Measurements from ENCODE around the gene ANKRD40CL. TPM values are rescaled to one million over a fixed set of nuclear protein-coding genes. Genes with fewer than 3 reads are reported as not detected.

The ANKRD40CL gene
- total RNA-seq, 3 donors from 2014 or later: 32.2 to 96.7 (median 57.6) TPM

DNA sequence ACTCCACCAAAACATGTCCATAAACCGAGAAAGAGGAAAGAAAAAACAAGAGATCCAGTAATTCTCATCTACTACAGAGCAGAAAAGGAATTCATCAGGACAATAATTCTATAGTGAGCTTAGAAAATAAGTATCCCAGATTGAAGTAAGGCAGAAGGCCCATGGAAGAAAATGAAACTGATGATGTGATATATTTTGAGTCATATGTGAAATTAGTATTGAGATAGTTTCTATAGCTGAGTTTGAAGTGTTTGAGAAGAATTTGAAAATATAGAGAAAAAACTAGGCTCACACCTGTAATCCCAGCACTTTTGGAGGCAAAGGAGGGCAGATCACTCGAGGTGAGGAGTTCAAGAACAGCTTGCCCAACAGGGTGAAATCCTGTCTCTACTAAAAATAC lies 28.2 kb downstream of the ANKRD40CL start:
- ATAC-seq (no peak), DNase-seq (no peak)
- H3K9me3 ChIP-seq: no peaks in the 10 kb centered on the region
- H3K36me3 ChIP-seq (ENCODE audit: low read depth): peaks cover 17% of the 10 kb centered on the region
- H3K4me3 ChIP-seq: no peak overlapping the region
- TF ChIP-seq, protein P1, sequence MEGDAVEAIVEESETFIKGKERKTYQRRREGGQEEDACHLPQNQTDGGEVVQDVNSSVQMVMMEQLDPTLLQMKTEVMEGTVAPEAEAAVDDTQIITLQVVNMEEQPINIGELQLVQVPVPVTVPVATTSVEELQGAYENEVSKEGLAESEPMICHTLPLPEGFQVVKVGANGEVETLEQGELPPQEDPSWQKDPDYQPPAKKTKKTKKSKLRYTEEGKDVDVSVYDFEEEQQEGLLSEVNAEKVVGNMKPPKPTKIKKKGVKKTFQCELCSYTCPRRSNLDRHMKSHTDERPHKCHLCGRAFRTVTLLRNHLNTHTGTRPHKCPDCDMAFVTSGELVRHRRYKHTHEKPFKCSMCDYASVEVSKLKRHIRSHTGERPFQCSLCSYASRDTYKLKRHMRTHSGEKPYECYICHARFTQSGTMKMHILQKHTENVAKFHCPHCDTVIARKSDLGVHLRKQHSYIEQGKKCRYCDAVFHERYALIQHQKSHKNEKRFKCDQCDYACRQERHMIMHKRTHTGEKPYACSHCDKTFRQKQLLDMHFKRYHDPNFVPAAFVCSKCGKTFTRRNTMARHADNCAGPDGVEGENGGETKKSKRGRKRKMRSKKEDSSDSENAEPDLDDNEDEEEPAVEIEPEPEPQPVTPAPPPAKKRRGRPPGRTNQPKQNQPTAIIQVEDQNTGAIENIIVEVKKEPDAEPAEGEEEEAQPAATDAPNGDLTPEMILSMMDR (IDR thresholded peaks at IDR 0.05): no peak
- H3K4me1 ChIP-seq (ENCODE audit: low read depth): peaks cover 14% of the 10 kb centered on the region
- intact Hi-C loops (cut with DNase I, micrococcal nuclease): no loop called here

DNA sequence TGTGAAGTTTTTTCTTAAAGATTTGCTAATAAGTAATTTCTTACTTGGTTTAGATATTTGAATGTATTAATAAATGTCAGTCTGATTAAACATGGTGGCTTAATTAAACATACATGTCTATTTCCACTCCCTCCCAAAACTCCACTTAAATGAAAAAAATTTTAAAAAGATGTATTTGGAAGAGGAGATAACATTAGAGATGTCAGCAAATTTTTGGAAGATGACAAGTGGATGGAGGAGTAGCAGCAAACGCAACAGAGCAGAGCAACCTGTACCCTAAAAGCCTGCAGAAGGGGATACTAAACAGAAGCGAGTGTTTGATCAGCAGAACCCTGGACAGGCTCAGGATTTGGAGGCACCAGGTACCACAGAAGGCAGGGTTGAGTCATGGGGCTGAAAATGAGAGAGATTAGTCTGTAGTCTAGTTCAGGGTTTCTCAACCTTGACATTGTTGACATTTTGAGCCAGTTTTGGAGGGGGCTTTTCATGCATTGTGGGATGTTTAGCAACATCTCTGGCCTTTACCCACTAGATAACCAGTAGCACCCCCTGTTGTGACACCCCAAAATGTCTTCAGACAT lies 30.1 kb downstream of the ANKRD40CL start:
- no peak overlapping the region for H3K4me3 ChIP-seq
- DNase-seq (no peak), ATAC-seq (no peak)
- H3K4me1 ChIP-seq (ENCODE audit: low read depth): peaks cover 22% of the 10 kb centered on the region
- TF ChIP-seq, protein P1 (IDR thresholded peaks at IDR 0.05): no peak
- H3K36me3 ChIP-seq (ENCODE audit: low read depth): peaks cover 14% of the 10 kb centered on the region
- H3K9me3 ChIP-seq: no peaks in the 10 kb centered on the region
- intact Hi-C loops (cut with DNase I, micrococcal nuclease): no loop called here

DNA sequence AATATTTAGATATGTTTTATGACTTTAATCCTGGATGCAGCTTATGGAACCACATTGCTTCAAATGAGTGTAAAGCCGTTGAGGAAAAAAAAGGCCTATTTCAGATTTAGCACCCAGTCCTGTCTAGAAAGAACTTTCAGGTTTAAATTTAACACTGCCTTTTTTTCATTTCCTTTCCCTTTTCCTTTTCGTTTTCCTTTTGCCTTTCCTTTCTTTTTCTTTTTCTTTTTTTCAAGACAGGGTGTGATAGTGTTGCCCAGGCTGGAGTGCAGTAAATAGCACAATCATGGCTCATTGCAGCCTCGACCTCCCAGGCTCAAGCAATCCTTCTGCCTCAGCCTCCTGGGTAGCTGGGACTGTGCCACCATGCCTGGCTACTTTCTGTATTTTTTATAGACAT lies 32.0 kb downstream of the ANKRD40CL start:
- H3K9me3 ChIP-seq: no peaks in the 10 kb centered on the region
- H3K4me3 ChIP-seq: no peak overlapping the region
- ATAC-seq: no peak
- peaks cover 4% of the 10 kb centered on the region for H3K36me3 ChIP-seq (ENCODE audit: low read depth)
- TF ChIP-seq, protein P1 (IDR thresholded peaks at IDR 0.05): no peak
- H3K4me1 ChIP-seq (ENCODE audit: low read depth): peaks cover 37% of the 10 kb centered on the region
- intact Hi-C loops (cut with DNase I, micrococcal nuclease): no loop called here
- DNase-seq: no peak

DNA sequence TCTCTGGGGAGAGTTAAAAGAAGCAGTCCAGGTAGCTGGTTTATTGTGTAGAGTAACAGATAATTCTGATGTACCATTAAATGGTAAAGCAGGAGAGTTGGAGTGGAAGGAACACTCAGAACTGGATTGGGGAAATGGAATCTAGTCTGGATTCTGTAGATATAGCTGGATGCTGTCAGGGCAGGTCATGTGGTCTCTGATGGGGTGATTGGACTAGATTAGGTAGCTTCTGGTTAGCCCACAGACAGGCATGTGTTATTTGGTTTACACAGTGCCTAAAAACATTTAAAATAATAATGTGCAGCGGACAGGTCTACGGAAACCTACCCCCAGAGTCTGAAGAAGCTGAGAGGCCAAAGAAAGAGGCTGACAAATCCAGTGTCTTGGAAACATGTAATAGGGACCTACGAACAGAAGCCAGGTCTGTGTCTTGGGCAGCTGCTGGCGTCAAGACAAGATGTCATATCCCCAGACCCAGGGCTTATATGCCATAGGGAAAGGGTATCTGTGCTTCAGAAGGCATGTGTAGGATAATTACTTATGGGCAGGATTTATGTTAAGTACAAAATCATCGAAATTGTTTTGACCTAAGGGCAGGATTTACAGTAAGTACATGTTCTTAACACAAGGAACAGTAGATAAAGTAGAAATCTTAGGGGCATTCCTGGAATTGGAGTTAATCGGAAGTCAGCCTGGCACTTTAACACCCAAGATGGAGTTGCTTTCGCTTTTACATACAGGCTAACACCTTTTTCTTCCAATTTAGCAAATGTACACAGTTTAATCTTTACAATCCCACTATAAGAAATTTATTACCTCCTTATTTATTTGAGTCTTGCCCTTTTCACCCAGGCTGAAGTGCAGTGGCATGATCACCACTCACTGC lies 35.5 kb downstream of the ANKRD40CL start:
- ATAC-seq: peak; percentile 57
- no peaks in the 10 kb centered on the region for H3K36me3 ChIP-seq (ENCODE audit: low read depth)
- TF ChIP-seq, protein P1 (IDR thresholded peaks at IDR 0.05): no peak
- H3K9me3 ChIP-seq: no peaks in the 10 kb centered on the region
- no peak for DNase-seq
- no peak overlapping the region for H3K4me3 ChIP-seq
- peaks cover 68% of the 10 kb centered on the region for H3K4me1 ChIP-seq (ENCODE audit: low read depth)
- intact Hi-C loops (cut with DNase I, micrococcal nuclease): no loop called here

DNA sequence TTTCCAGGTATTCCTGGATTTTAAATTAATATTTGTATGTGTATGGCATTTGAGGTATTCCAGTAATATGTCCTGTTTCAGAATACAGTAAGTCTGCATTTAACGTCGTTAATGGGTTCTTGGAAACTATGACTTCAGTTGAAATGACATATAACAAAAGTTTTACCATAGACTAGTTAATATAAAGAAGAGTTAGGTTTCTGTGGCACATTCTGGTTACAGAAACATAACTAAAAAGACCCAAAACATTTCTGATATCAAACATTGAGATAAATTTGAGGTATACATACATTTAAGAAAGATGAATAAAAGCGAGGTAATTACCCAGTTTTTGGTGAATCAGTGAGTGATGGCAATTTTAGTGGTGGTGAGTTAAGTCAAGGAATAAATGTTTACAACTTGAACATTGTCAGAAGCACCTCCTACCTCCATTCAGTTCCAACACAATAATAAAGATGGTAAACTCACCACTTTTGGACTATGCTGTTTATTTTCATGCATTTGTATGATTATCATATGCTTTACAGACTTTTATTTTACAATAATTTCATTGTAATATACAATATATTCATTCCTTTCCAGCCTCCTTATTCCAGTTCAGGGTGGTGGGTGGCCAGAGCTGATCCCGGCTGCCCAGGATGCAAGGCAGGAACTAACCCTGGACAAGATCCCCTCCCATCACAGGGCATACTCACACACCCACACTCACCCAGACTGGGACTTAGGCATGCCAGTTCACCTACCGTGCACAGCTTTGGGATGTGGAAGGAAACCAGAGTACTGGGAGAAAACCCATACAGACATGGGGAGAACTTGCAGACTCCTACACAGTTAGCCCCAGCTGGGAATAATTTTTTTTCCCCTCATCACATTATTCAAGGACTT lies 38.2 kb downstream of the ANKRD40CL start:
- Histone ChIP-seq H3K9me3 (no peaks in the 10 kb centered on the region), H3K36me3 (ENCODE audit: low read depth) (no peaks in the 10 kb centered on the region), H3K4me3 (no peak overlapping the region), H3K4me1 (ENCODE audit: low read depth) (peaks cover 77% of the 10 kb centered on the region)
- DNase-seq (no peak), ATAC-seq (no peak)
- intact Hi-C loops (cut with DNase I, micrococcal nuclease): no loop called here
- TF ChIP-seq, protein P1 (IDR thresholded peaks at IDR 0.05): no peak
